Thyroid gland (tissue), 4 donors: ENCODE measurements around the gene TBC1D24. TPM values are rescaled to one million over a fixed set of nuclear protein-coding genes. Genes with fewer than 3 reads are reported as not detected.

ENCODE experiments used
- DNase-seq, 2 donors: peaks; one replicate each; pipeline ENCODE4 v3.0.0-alpha.2; 2019
- H3K27ac ChIP-seq, 3 donors: fragments of 200-600 bp; sonication (generic); 1 replicate in 2 of 3; 2 replicates in 1 of 3; pipeline ENCODE4 v1.5.1; 2016 to 2019; ENCODE audit warnings: mild to moderate bottlenecking in 1 of 3, moderate library complexity in 1 of 3
- H3K27me3 ChIP-seq: fragments of 200-600 bp; sonication (generic); one replicate; pipeline ENCODE4 v1.5.1; 2019
- H3K36me3 ChIP-seq, 2 donors: fragments of 200-600 bp; sonication (generic); one replicate each; pipeline ENCODE4 v1.5.1; 2016 to 2019
- H3K4me1 ChIP-seq, 2 donors: fragments of 200-600 bp; sonication (generic); one replicate each; pipeline ENCODE4 v1.5.1; 2017 to 2019
- H3K4me3 ChIP-seq, 3 donors: fragments of 200-600 bp; sonication (generic); replicated peaks in 1 of 3; 1 replicate in 2 of 3; 2 replicates in 1 of 3; pipeline ENCODE4 v1.5.1; 2016; ENCODE audit warnings: mild to moderate bottlenecking in 1 of 3
- H3K9me3 ChIP-seq: fragments of 200-600 bp; sonication (generic); one replicate; pipeline ENCODE4 v1.5.1; 2017
- CTCF ChIP-seq, 6 experiments: fragments of 200-600 bp in 3 of 6; fragments of 450-650 bp in 3 of 6; sonication (generic) in 3 of 6; IDR thresholded peaks; one replicate each; pipeline ENCODE4 v1.5.1; 2016 to 2019; ENCODE audit warnings: antibody characterized with exemption in 6 of 6, mild to moderate bottlenecking in 2 of 6, inconsistent platforms in 1 of 6, moderate library complexity in 1 of 6
- POLR2A ChIP-seq, 2 donors: fragments of 450-650 bp; IDR thresholded peaks; one replicate each; pipeline ENCODE4 v1.6.1; 2017; ENCODE audit warnings: antibody characterized with exemption in 2 of 2, mild to moderate bottlenecking in 2 of 2, moderate library complexity in 1 of 2
- WGBS, 2 donors: methylation state at CpG; one replicate each; pipeline ENCODE4 v1.1.5; 2017; 5-methylcytosine and 5-hydroxymethylcytosine counted together
- intact Hi-C: fragments of 100-400 bp; cut with DNase I; formaldehyde crosslinking; loops from one replicate; pipeline ENCODE4 v1.15.1; 2023
- total RNA-seq, 4 donors: library from RNA; depleted of rRNA; stranded (reverse); fragments of >200 nt; gene quantifications; one replicate each; pipeline ENCODE4 v1.2.3, GENCODE V29; 2016

TBC1D24 gene
- total RNA-seq, 4 donors from 2014 or later, result 15.9 to 32.3 (median 21.8) TPM

- Histone ChIP-seq H3K27me3 (no peaks in the 10 kb centered on the region), H3K36me3 (no peaks in the 10 kb centered on the region), H3K27ac (no peak overlapping the region), H3K4me1 (peaks cover 9% of the 10 kb centered on the region in 2 donors), H3K9me3 (no peaks in the 10 kb centered on the region), H3K4me3 (no peak overlapping the region)
- intact Hi-C loops, result no loop called here
- WGBS, 2 donors, result 87 to 97% methylated on average over 11 of the region's 11 CpGs
- no peak for DNase-seq
- TF ChIP-seq CTCF (IDR thresholded peaks at IDR 0.05) (no peak), POLR2A (IDR thresholded peaks at IDR 0.05) (no peak)
Measured at GRCh38 chr16:2507665-2508064, 32.7 kb downstream of the TBC1D24 start.

GRCh38 chr16:2508722-2509400 lies 33.9 kb downstream of the TBC1D24 start:
- intact Hi-C loops, result no loop called here
- DNase-seq, result no peak
- 90 to 93% methylated on average over 12 to 17 of the region's 18 CpGs for WGBS, 2 donors
- no peaks in the 10 kb centered on the region for H3K9me3 ChIP-seq
- peaks cover 6 to 12% of the 10 kb centered on the region in 2 donors for H3K4me1 ChIP-seq
- no peaks in the 10 kb centered on the region for H3K36me3 ChIP-seq
- no peak overlapping the region for H3K27ac ChIP-seq
- TF ChIP-seq POLR2A (IDR thresholded peaks at IDR 0.05) (no peak), CTCF (IDR thresholded peaks at IDR 0.05) (no peak)
- H3K4me3 ChIP-seq, result no peak overlapping the region
- no peaks in the 10 kb centered on the region for H3K27me3 ChIP-seq

GRCh38 chr16:2511128-2511800 lies 36.3 kb downstream of the TBC1D24 start:
- Histone ChIP-seq H3K4me3 (no peak overlapping the region), H3K9me3 (no peaks in the 10 kb centered on the region), H3K36me3 (no peaks in the 10 kb centered on the region), H3K27me3 (no peaks in the 10 kb centered on the region), H3K27ac (no peak overlapping the region), H3K4me1 (peaks cover 16 to 26% of the 10 kb centered on the region in 2 donors)
- WGBS, 2 donors, result 53 to 61% methylated on average over 24 of the region's 24 CpGs
- intact Hi-C loops, result no loop called here
- peak; percentile 35 to 53 for DNase-seq
- TF ChIP-seq POLR2A (IDR thresholded peaks at IDR 0.05) (no peak), CTCF (IDR thresholded peaks at IDR 0.05) (no peak)

GRCh38 chr16:2511996-2512734 lies 37.2 kb downstream of the TBC1D24 start:
- no peaks in the 10 kb centered on the region for H3K36me3 ChIP-seq
- 83% methylated on average over 17 of the region's 17 CpGs for WGBS, 2 donors
- TF ChIP-seq CTCF (IDR thresholded peaks at IDR 0.05) (no peak), POLR2A (IDR thresholded peaks at IDR 0.05) (no peak)
- no peak for DNase-seq
- no peaks in the 10 kb centered on the region for H3K27me3 ChIP-seq
- intact Hi-C loops, result no loop called here
- H3K4me3 ChIP-seq, result no peak overlapping the region
- H3K9me3 ChIP-seq, result no peaks in the 10 kb centered on the region
- peak overlapping the region; percentile 50 to 98 (median 95) for H3K27ac ChIP-seq
- peaks cover 23 to 35% of the 10 kb centered on the region in 2 donors for H3K4me1 ChIP-seq
